DOHH2 (cell line): ENCODE data around the gene COPS9.

Source experiments
- H3F3A ChIP-seq: fragments of 200-600 bp; sonication (generic), shearing (Covaris generic); 2 replicates; pipeline ENCODE4 v1.6.0; 2016; ENCODE audit warnings: antibody characterized with exemption, mild to moderate bottlenecking; ENCODE audit not compliant: control insufficient read depth, insufficient read depth
- H3K27ac ChIP-seq: fragments of 200-600 bp; sonication (generic); 2 replicates; pipeline ENCODE4 v1.5.1; 2014; ENCODE audit warnings: low read depth, mild to moderate bottlenecking, low read length, moderate library complexity
- H3K27me3 ChIP-seq: fragments of 200-600 bp; sonication (generic); 2 replicates; pipeline ENCODE4 v1.6.1; 2014; ENCODE audit warnings: mild to moderate bottlenecking, low read length, mixed read lengths; ENCODE audit not compliant: control insufficient read depth
- H3K36me3 ChIP-seq: fragments of 200-600 bp; sonication (generic); 2 replicates; pipeline ENCODE4 v1.6.1; 2014; ENCODE audit warnings: mild to moderate bottlenecking, low read length, moderate library complexity, mixed read lengths; ENCODE audit not compliant: control insufficient read depth
- H3K4me1 ChIP-seq: fragments of 200-600 bp; sonication (generic); 2 replicates; pipeline ENCODE4 v1.6.1; 2014; ENCODE audit warnings: mild to moderate bottlenecking, low read length, mixed read lengths; ENCODE audit not compliant: control insufficient read depth
- H3K4me2 ChIP-seq: fragments of 200-600 bp; sonication (generic); 2 replicates; pipeline ENCODE4 v1.6.0; 2014; ENCODE audit warnings: mild to moderate bottlenecking, low read length, moderate library complexity
- H3K4me3 ChIP-seq: fragments of 200-600 bp; sonication (generic); 2 replicates; pipeline ENCODE4 v1.5.1; 2014; ENCODE audit warnings: mild to moderate bottlenecking, low read length, mixed read lengths
- H3K79me2 ChIP-seq: fragments of 200-600 bp; sonication (generic); 2 replicates; pipeline ENCODE4 v1.6.1; 2014; ENCODE audit warnings: mild to moderate bottlenecking, low read length, mixed read lengths; ENCODE audit not compliant: control insufficient read depth
- H3K9me2 ChIP-seq: fragments of 200-600 bp; sonication (generic); replicated peaks from 2 replicates; pipeline ENCODE4 v1.6.1; 2014; ENCODE audit warnings: mild to moderate bottlenecking, low read length, mixed read lengths; ENCODE audit not compliant: control insufficient read depth
- H3K9me3 ChIP-seq: fragments of 200-600 bp; sonication (generic); 2 replicates; pipeline ENCODE4 v1.6.1; 2014; ENCODE audit warnings: antibody characterized with exemption, low read length, mixed read lengths; ENCODE audit not compliant: control insufficient read depth, insufficient read depth
- H4K20me1 ChIP-seq: fragments of 200-600 bp; sonication (generic); 2 replicates; pipeline ENCODE4 v1.6.0; 2014; ENCODE audit warnings: low read depth, mild to moderate bottlenecking, antibody characterized with exemption, low read length, moderate library complexity; ENCODE audit not compliant: control insufficient read depth, insufficient read depth
- CTCF ChIP-seq: fragments of 200-600 bp; sonication (generic); IDR thresholded peaks from one replicate; pipeline ENCODE4 v1.5.1; 2014; ENCODE audit warnings: antibody characterized with exemption, mild to moderate bottlenecking, low read depth, low read length; ENCODE audit not compliant: poor library complexity, severe bottlenecking
- EZH2phosphoT487 ChIP-seq: fragments of 200-600 bp; sonication (generic); IDR thresholded peaks from 2 replicates; pipeline ENCODE4 v1.6.1; 2017; ENCODE audit warnings: borderline replicate concordance, mild to moderate bottlenecking, antibody characterized with exemption, low read length, moderate library complexity, mixed read lengths

Gene COPS9

DNA sequence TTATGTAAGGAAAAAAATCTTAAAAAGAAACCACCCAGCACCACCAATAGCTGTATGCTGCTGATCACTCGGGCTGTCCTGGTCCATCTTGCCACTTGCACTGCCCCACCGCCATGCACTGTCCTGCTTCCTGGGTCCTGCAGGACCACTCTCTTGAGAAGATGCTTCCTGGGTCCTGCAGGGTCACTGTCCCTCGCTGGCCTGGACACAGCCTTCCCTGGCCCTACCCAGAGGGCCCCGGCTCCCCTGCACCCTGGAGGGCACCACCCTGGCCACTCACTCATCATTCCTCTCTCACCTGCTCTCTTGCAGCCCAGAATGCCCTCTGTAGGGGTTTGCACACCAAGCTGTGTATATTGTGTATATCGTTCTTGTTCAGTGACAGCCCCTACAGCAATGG is 6.8 kb upstream of the COPS9 start:
- no peaks in the 10 kb centered on the region; the same call in 1 of the 2 replicates for H3F3A ChIP-seq
- no peak overlapping the region for H3K27ac ChIP-seq
- TF ChIP-seq EZH2phosphoT487 (no peak), CTCF (no peak)
- no peaks in the 10 kb centered on the region for H3K4me1 ChIP-seq
- H3K36me3 ChIP-seq = no peaks in the 10 kb centered on the region
- H3K9me2 ChIP-seq = no peaks in the 10 kb centered on the region
- no peaks in the 10 kb centered on the region for H4K20me1 ChIP-seq
- H3K4me3 ChIP-seq = no peak overlapping the region
- no peaks in the 10 kb centered on the region for H3K27me3 ChIP-seq
- H3K79me2 ChIP-seq = no peaks in the 10 kb centered on the region
- H3K9me3 ChIP-seq = peaks cover 6% of the 10 kb centered on the region; the same call in 1 of the 2 replicates
- no peak overlapping the region for H3K4me2 ChIP-seq

DNA sequence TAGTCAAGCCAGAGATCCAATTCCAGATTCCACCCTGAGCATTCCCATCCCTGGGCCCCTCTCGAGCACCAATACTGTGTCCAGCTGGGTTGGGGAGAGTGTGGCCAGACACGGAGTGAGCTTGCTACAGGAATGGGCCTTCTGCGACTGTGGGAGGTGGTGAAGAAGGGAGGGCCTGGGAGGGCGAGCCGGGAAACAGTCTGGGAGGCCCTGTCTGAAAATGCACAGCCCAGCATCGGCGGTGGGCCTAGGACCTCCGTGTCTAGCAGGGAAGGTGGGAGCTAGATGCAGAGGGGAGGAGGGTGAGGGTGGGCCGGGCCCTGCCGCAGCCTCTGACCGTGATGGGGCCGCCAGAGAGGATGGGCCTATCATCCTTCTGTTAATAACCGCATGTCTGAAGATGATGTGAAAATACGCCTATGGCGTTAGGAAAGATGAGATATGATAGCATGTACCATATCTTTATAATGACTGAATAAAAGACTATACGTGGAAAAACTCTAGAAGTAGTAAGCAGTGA is 6.2 kb upstream of the COPS9 start:
- no peaks in the 10 kb centered on the region for H3K4me1 ChIP-seq
- H3K27me3 ChIP-seq = no peaks in the 10 kb centered on the region
- no peak for TF ChIP-seq CTCF
- no peak for TF ChIP-seq EZH2phosphoT487
- no peaks in the 10 kb centered on the region for H3K79me2 ChIP-seq
- H3F3A ChIP-seq = no peaks in the 10 kb centered on the region
- no peak overlapping the region for H3K4me3 ChIP-seq
- H3K9me3 ChIP-seq = peaks cover under 1% of the 10 kb centered on the region; the same call in 1 of the 2 replicates
- no peaks in the 10 kb centered on the region for H3K36me3 ChIP-seq
- no peaks in the 10 kb centered on the region for H4K20me1 ChIP-seq
- H3K27ac ChIP-seq = no peak overlapping the region
- H3K4me2 ChIP-seq = no peak overlapping the region
- H3K9me2 ChIP-seq = no peaks in the 10 kb centered on the region

DNA sequence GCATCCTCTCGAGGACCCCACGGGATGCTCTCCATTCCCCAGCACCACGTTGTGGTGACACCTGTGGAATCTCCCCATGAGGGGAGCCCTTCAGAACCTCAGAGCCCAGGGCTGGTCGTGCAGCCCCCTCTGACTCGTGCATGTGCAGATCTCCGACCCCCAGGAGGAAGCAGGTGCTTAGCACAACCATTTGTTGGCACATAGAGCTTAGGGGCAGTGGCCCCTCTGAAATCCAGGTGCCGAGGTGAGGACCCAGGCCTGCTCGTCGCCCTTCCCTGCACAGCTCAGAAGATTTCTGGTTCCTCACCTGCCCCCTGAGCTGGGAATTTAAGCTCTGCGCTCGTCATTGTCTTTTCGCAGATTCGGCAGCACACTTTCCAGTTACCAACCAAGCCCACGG is 5.6 kb upstream of the COPS9 start:
- Histone ChIP-seq H3K27ac (no peak overlapping the region), H3F3A (no peaks in the 10 kb centered on the region), H3K4me3 (no peak overlapping the region), H3K4me2 (no peak overlapping the region), H3K9me2 (no peaks in the 10 kb centered on the region), H3K27me3 (0 out of 2 replicates have a peak, but pooled peaks cover 2% of the 10 kb centered on the region), H3K4me1 (peaks cover 5% of the 10 kb centered on the region), H3K79me2 (no peaks in the 10 kb centered on the region), H3K9me3 (no peaks in the 10 kb centered on the region), H3K36me3 (no peaks in the 10 kb centered on the region), H4K20me1 (no peaks in the 10 kb centered on the region)
- no peak for TF ChIP-seq EZH2phosphoT487
- TF ChIP-seq CTCF = no peak

GRCh38 chr2:240140920-240141319 is 4.8 kb upstream of the COPS9 start:
- H3K9me2 ChIP-seq = no peaks in the 10 kb centered on the region
- TF ChIP-seq CTCF (no peak), EZH2phosphoT487 (no peak)
- 0 out of 2 replicates have a peak, but pooled peaks cover 2% of the 10 kb centered on the region for H3K27me3 ChIP-seq
- peaks cover 4% of the 10 kb centered on the region for H3K79me2 ChIP-seq
- no peak overlapping the region for H3K4me2 ChIP-seq
- H3F3A ChIP-seq = no peaks in the 10 kb centered on the region
- no peak overlapping the region for H3K27ac ChIP-seq
- H3K9me3 ChIP-seq = no peaks in the 10 kb centered on the region
- H3K4me1 ChIP-seq = peaks cover 8% of the 10 kb centered on the region
- no peaks in the 10 kb centered on the region for H4K20me1 ChIP-seq
- H3K36me3 ChIP-seq = no peaks in the 10 kb centered on the region
- H3K4me3 ChIP-seq = no peak overlapping the region
